Fibroblast of the aortic adventitia (primary cell): ENCODE measurements around the gene RBM25. TPM values are rescaled to one million over a fixed set of nuclear protein-coding genes. Genes with fewer than 3 reads are reported as not detected.
"Not testable (repeated sequence)": the region's sequence is repeated elsewhere in the genome, so short reads cannot be mapped to it uniquely, and the experiment has no call there.

Experiments
- DNase-seq: peaks from one replicate; pipeline ENCODE4 v3.0.0-alpha.2; 2010; ENCODE audit warnings: low read depth
- H3K4me3 ChIP-seq: 2 replicates; pipeline ENCODE4 v1.5.1; 2011; ENCODE audit warnings: low read depth, mild to moderate bottlenecking, control low read depth, low read length, moderate library complexity
- CTCF ChIP-seq: IDR thresholded peaks from 2 replicates; pipeline ENCODE4 v1.5.1; 2011; ENCODE audit warnings: mild to moderate bottlenecking, low read length, control low read depth, inconsistent platforms; ENCODE audit not compliant: insufficient read depth
- small RNA-seq: library from RNA; depleted of rRNA; stranded (forward); fragments of <200 nt; gene quantifications from one replicate; pipeline ENCODE3, GENCODE V24; 2012
- total RNA-seq: library from RNA; depleted of rRNA; stranded (reverse); fragments of >200 nt; gene quantifications from 2 replicates; pipeline ENCODE4 v1.2.3, GENCODE V29; 2012; ENCODE audit warnings: low replicate concordance

Gene RBM25
- total RNA-seq, 1 donor = 54.5 TPM

- DNase-seq = no peak
- TF ChIP-seq CTCF = no peak
- H3K4me3 ChIP-seq = no peak overlapping the region
Measured at GRCh38 chr14:73167727-73168126, 109.4 kb downstream of the RBM25 start.

- no peak for TF ChIP-seq CTCF
- no peak overlapping the region for H3K4me3 ChIP-seq
- no peak for DNase-seq
Measured at GRCh38 chr14:73168274-73168673, 109.9 kb downstream of the RBM25 start.

GRCh38 chr14:73168691-73169090, 110.4 kb downstream of the RBM25 start:
- no peak overlapping the region for H3K4me3 ChIP-seq
- no peak for DNase-seq
- TF ChIP-seq CTCF = no peak

GRCh38 chr14:73169855-73170254, 111.5 kb downstream of the RBM25 start:
- not testable (repeated sequence) for DNase-seq

GRCh38 chr14:73170686-73171085, 112.4 kb downstream of the RBM25 start:
- no peak for TF ChIP-seq CTCF
- DNase-seq = no peak
- no peak overlapping the region for H3K4me3 ChIP-seq

More at GRCh38 chr14:73169855-73170254, 111.5 kb downstream of the RBM25 start:
- H3K4me3 ChIP-seq = not testable (repeated sequence)

- H3K4me3 ChIP-seq = no peak overlapping the region
- no peak for TF ChIP-seq CTCF
- DNase-seq = no peak
Measured at GRCh38 chr14:73172500-73172899, 114.2 kb downstream of the RBM25 start.

GRCh38 chr14:73173092-73173735, 114.9 kb downstream of the RBM25 start:
- TF ChIP-seq CTCF = peak; percentile 55
- peak; percentile 75 for DNase-seq
- H3K4me3 ChIP-seq = no peak overlapping the region

Small RNA genes lying within 50 kb of the gene (small RNA-seq; reads per million reads assigned to genes)
- not detected for gene RN7SL586P

Other genes with a start within 250 kb of the RBM25 start
- 1.3 and 16.3 TPM in 2 replicates for gene DPF3, start 164.4 kb upstream of the RBM25 start, total RNA-seq
- 20.6 and 21.1 TPM in 2 replicates for gene DCAF4, start 132.1 kb upstream of the RBM25 start, total RNA-seq
- 19.3 and 32.6 TPM in 2 replicates for gene ZFYVE1, start 31.4 kb upstream of the RBM25 start, total RNA-seq
- gene PSEN1, start 78.0 kb downstream of the RBM25 start, total RNA-seq = 36.6 and 55.0 TPM in 2 replicates
- gene PAPLN, start 179.0 kb downstream of the RBM25 start, total RNA-seq = 3.0 TPM in 2 replicates